Measurements from ENCODE around the gene MALRD1.

GRCh38 chr10:19014034-19014433 is 34.6 kb upstream of the MALRD1 start:
- TF ChIP-seq, protein P1, sequence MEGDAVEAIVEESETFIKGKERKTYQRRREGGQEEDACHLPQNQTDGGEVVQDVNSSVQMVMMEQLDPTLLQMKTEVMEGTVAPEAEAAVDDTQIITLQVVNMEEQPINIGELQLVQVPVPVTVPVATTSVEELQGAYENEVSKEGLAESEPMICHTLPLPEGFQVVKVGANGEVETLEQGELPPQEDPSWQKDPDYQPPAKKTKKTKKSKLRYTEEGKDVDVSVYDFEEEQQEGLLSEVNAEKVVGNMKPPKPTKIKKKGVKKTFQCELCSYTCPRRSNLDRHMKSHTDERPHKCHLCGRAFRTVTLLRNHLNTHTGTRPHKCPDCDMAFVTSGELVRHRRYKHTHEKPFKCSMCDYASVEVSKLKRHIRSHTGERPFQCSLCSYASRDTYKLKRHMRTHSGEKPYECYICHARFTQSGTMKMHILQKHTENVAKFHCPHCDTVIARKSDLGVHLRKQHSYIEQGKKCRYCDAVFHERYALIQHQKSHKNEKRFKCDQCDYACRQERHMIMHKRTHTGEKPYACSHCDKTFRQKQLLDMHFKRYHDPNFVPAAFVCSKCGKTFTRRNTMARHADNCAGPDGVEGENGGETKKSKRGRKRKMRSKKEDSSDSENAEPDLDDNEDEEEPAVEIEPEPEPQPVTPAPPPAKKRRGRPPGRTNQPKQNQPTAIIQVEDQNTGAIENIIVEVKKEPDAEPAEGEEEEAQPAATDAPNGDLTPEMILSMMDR (IDR thresholded peaks at IDR 0.05) = no peak
- no peak for TF ChIP-seq POLR2A (IDR thresholded peaks at IDR 0.05)

Data from lower leg skin (tissue), 3 donors.